ENCODE measurements around the gene STING1.

- TF ChIP-seq CTCF (IDR thresholded peaks at IDR 0.05) (no peak), REST (IDR thresholded peaks at IDR 0.05; ENCODE audit: insufficient read depth in 1 of 2, low read depth in 2 of 2, low read length in 1 of 2) (no peak), POLR2AphosphoS5 (IDR thresholded peaks at IDR 0.05; ENCODE audit: low read depth, low read length) (no peak), SIN3A (IDR thresholded peaks at IDR 0.05; ENCODE audit: borderline replicate concordance, insufficient read depth, low read depth, low read length) (no peak), TCF7L2 (IDR thresholded peaks at IDR 0.05; ENCODE audit: low read depth, low read length) (no peak)
These were observed 13.3 kb upstream of the STING1 start for GRCh38 chr5:139495638-139496435.
